Endothelial cell of umbilical vein (primary cell): ENCODE results near the gene TECRL.

ENCODE experiments used
- EZH2 ChIP-seq: IDR thresholded peaks from 2 replicates; pipeline ENCODE4 v1.6.1; 2012; ENCODE audit warnings: borderline replicate concordance, low read depth, mild to moderate bottlenecking, moderate library complexity, low read length, inconsistent platforms; ENCODE audit not compliant: severe bottlenecking
- FOS ChIP-seq: IDR thresholded peaks from 2 replicates; pipeline ENCODE4 v1.6.1; 2011; ENCODE audit warnings: mild to moderate bottlenecking, low read length, moderate library complexity, borderline replicate concordance; ENCODE audit not compliant: insufficient read depth
- GATA2 ChIP-seq: IDR thresholded peaks from 2 replicates; pipeline ENCODE4 v1.7.0; 2011; ENCODE audit warnings: low read depth, mild to moderate bottlenecking, moderate library complexity, mixed read lengths, low read length; ENCODE audit not compliant: insufficient read length, insufficient read depth
- JUN ChIP-seq: IDR thresholded peaks from 2 replicates; pipeline ENCODE4 v1.6.1; 2011; ENCODE audit warnings: borderline replicate concordance, low read depth; ENCODE audit not compliant: insufficient read length, insufficient read depth
- MYC ChIP-seq: IDR thresholded peaks from one replicate; pipeline ENCODE4 v1.6.1; 2011; ENCODE audit warnings: mild to moderate bottlenecking, low read depth, low read length
- POLR2A ChIP-seq: IDR thresholded peaks from 2 replicates; pipeline ENCODE4 v1.6.1; 2012; ENCODE audit warnings: low read depth, mild to moderate bottlenecking, control low read depth, low read length
- POLR2AphosphoS5 ChIP-seq: IDR thresholded peaks from 2 replicates; pipeline ENCODE4 v1.6.1; 2012; ENCODE audit warnings: low read depth, mild to moderate bottlenecking, control low read depth, low read length, moderate library complexity; ENCODE audit not compliant: insufficient read depth
- TF ChIP-seq, protein P1 (sequence below), 2 donors: IDR thresholded peaks; 1 replicate in 1 of 2; 2 replicates in 1 of 2; pipeline ENCODE4 v1.5.1; 2011; ENCODE audit warnings: low read length in 2 of 2, mild to moderate bottlenecking in 2 of 2, moderate library complexity in 2 of 2, control low read depth in 1 of 2, inconsistent platforms in 1 of 2, low read depth in 1 of 2; ENCODE audit not compliant: insufficient read depth in 1 of 2; ENCODE audit errors: extremely low read depth in 1 of 2
- TF ChIP-seq, protein P2 (sequence below): IDR thresholded peaks from 2 replicates; pipeline ENCODE4 v1.6.1; 2011; ENCODE audit not compliant: insufficient read depth, insufficient read length

DNA sequence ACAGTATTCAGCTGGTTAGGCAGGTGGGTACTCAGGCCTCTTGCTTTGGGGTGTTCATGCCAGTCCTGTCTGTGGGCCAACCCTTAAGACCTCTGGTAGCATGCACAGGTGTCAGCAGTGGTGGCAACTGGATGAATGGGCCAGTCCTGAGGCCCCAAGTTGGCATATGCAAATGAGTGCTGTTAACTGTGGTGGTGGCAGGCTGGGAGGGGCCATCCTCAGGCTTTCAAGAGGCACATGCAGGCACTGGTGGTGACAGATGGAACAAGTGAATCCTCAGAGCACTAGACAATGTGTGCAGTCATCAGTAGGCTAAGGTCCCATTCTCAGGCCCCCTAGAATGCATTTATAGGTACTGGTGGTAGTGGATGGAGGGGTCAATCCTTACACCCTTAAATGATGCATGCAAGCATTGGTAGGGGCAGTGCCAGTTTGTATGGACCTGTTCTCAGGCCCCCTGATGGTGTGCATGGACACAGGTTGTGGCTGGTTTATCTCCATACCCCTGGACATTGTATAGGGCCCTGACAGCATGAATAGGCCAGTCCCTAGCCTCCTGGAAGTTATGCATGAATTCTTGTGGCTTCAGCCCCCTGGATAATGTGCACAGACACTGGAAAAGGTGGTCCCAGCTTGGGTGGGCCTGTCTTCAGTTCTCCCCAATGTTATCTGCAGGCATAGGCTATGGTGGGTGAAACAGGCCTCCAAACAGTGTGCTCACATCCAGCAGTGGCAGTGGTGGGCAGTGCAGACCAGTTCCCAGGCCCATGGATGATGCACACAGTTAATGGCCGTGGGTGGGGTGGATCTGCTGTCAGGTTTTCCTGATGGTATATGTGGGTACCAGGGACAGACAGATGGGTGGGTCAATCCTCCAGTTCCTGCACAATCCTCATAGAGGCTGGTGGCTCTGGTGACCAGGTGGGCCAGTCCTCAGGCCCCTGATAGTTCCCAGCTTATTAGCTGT lies 24.7 kb downstream of the TECRL start:
- TF ChIP-seq, protein P1, sequence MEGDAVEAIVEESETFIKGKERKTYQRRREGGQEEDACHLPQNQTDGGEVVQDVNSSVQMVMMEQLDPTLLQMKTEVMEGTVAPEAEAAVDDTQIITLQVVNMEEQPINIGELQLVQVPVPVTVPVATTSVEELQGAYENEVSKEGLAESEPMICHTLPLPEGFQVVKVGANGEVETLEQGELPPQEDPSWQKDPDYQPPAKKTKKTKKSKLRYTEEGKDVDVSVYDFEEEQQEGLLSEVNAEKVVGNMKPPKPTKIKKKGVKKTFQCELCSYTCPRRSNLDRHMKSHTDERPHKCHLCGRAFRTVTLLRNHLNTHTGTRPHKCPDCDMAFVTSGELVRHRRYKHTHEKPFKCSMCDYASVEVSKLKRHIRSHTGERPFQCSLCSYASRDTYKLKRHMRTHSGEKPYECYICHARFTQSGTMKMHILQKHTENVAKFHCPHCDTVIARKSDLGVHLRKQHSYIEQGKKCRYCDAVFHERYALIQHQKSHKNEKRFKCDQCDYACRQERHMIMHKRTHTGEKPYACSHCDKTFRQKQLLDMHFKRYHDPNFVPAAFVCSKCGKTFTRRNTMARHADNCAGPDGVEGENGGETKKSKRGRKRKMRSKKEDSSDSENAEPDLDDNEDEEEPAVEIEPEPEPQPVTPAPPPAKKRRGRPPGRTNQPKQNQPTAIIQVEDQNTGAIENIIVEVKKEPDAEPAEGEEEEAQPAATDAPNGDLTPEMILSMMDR (IDR thresholded peaks at IDR 0.05; ENCODE audit: extremely low read depth in 1 of 2, insufficient read depth in 1 of 2, low read depth in 1 of 2, low read length in 2 of 2): no peak
- no peak for TF ChIP-seq EZH2
- no peak for TF ChIP-seq FOS
- TF ChIP-seq, protein P2, sequence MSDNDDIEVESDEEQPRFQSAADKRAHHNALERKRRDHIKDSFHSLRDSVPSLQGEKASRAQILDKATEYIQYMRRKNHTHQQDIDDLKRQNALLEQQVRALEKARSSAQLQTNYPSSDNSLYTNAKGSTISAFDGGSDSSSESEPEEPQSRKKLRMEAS: no peak
- no peak for TF ChIP-seq GATA2
- no peak for TF ChIP-seq POLR2AphosphoS5
- TF ChIP-seq POLR2A: no peak
- TF ChIP-seq JUN: no peak
- no peak for TF ChIP-seq MYC
